HEK293T (cell line): ENCODE measurements around the gene MLLT3.

Experiments used
- FOXA1 ChIP-seq: fragments of 450-650 bp; IDR thresholded peaks from 2 replicates; pipeline ENCODE4 v1.6.1; 2016; ENCODE audit warnings: mild to moderate bottlenecking
- L3MBTL2 ChIP-seq: fragments of 450-650 bp; conservative IDR thresholded peaks from 2 replicates; pipeline ENCODE4 v1.6.1; 2016; ENCODE audit warnings: mild to moderate bottlenecking
- LEF1 ChIP-seq: fragments of 450-650 bp; IDR thresholded peaks from 2 replicates; pipeline ENCODE4 v1.6.1; 2017; ENCODE audit warnings: mild to moderate bottlenecking, borderline replicate concordance
- SP1 ChIP-seq: fragments of 450-650 bp; IDR thresholded peaks from 2 replicates; pipeline ENCODE4 v1.6.1; 2017
- SUZ12 ChIP-seq: fragments of 450-650 bp; IDR thresholded peaks from 2 replicates; pipeline ENCODE4 v1.6.1; 2016; ENCODE audit warnings: mild to moderate bottlenecking

DNA sequence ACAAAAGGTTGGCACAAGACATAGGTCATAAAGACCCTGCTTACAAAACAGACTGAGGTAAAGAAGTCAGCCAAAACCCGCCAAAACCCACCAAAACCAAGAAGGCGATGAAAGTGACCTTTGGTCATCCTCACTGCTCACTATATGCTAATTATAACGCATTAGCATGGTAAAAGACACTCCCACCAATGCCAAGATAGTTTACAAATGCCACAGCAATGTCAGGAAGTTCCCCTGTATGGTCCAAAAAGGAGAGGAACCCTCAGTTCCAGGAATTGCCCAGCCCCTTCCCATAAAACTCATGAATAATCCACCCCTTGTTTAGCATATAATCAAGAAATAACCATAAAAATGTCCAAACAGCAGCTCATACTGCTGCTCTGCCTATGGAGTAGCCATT lies 27.7 kb downstream of the MLLT3 start:
- TF ChIP-seq SUZ12 (no peak), FOXA1 (no peak), L3MBTL2 (no peak), LEF1 (no peak), SP1 (no peak)
